Ectodermal cell (in vitro differentiated cells): Measurements from ENCODE around the gene RAB36.

Experiments used
- H3K27ac ChIP-seq: 2 replicates; pipeline ENCODE4 v1.7.0; 2013; ENCODE audit warnings: mild to moderate bottlenecking, low read depth, low read length; ENCODE audit not compliant: insufficient read depth, poor library complexity, severe bottlenecking
- H3K27me3 ChIP-seq: 2 replicates; pipeline ENCODE4 v1.7.0; 2013; ENCODE audit warnings: mild to moderate bottlenecking, low read length; ENCODE audit not compliant: insufficient read depth, control insufficient read depth, poor library complexity, severe bottlenecking
- H3K36me3 ChIP-seq: one replicate; pipeline ENCODE4 v1.7.0; 2013; ENCODE audit warnings: low read length; ENCODE audit not compliant: control insufficient read depth, insufficient read depth
- H3K4me1 ChIP-seq: one replicate; pipeline ENCODE4 v1.7.0; 2013; ENCODE audit warnings: low read length; ENCODE audit not compliant: control insufficient read depth, insufficient read depth
- H3K4me3 ChIP-seq: 2 replicates; pipeline ENCODE4 v1.7.0; 2013; ENCODE audit warnings: low read depth, low read length, control low read depth; ENCODE audit not compliant: insufficient read depth
- H3K9me3 ChIP-seq: 2 replicates; pipeline ENCODE4 v1.7.0; 2013; ENCODE audit warnings: mild to moderate bottlenecking, low read length, moderate library complexity; ENCODE audit not compliant: control insufficient read depth
- WGBS, 2 experiments: methylation state at CpG; one replicate each; pipeline ENCODE4 v1.1.7; 2013; ENCODE audit warnings: missing lambda C conversion rate in 2 of 2; 5-methylcytosine and 5-hydroxymethylcytosine counted together

Gene RAB36

GRCh38 chr22:23205339-23206049 lies 60.2 kb downstream of the RAB36 start:
- Histone ChIP-seq H3K27ac (no peak overlapping the region), H3K36me3 (peaks cover 5% of the 10 kb centered on the region), H3K4me3 (no peak overlapping the region), H3K27me3 (no peaks in the 10 kb centered on the region), H3K4me1 (no peaks in the 10 kb centered on the region), H3K9me3 (no peaks in the 10 kb centered on the region)
- 92 to 94% methylated on average over 9 of the region's 9 CpGs for WGBS, 2 experiments

- H3K27ac ChIP-seq = no peak overlapping the region
- H3K4me3 ChIP-seq = no peak overlapping the region
- H3K27me3 ChIP-seq = no peaks in the 10 kb centered on the region
- H3K36me3 ChIP-seq = peaks cover 5% of the 10 kb centered on the region
- H3K9me3 ChIP-seq = no peaks in the 10 kb centered on the region
- H3K4me1 ChIP-seq = peaks cover 3% of the 10 kb centered on the region
Measured at GRCh38 chr22:23206915-23207314, 61.6 kb downstream of the RAB36 start.

- Histone ChIP-seq H3K4me3 (no peak overlapping the region), H3K4me1 (peaks cover 8% of the 10 kb centered on the region), H3K27ac (no peak overlapping the region), H3K36me3 (peaks cover 5% of the 10 kb centered on the region), H3K9me3 (no peaks in the 10 kb centered on the region), H3K27me3 (no peaks in the 10 kb centered on the region)
- 95% methylated on average over 11 of the region's 11 CpGs for WGBS, 2 experiments
Measured at GRCh38 chr22:23207729-23208393, 62.6 kb downstream of the RAB36 start.

GRCh38 chr22:23210428-23211170 lies 65.3 kb downstream of the RAB36 start:
- H3K27ac ChIP-seq = no peak overlapping the region

GRCh38 chr22:23211622-23212021 lies 66.3 kb downstream of the RAB36 start:
- Histone ChIP-seq H3K4me3 (no peak overlapping the region), H3K4me1 (peaks cover 8% of the 10 kb centered on the region), H3K36me3 (no peaks in the 10 kb centered on the region), H3K9me3 (no peaks in the 10 kb centered on the region), H3K27ac (no peak overlapping the region), H3K27me3 (no peaks in the 10 kb centered on the region)
- 87 to 94% methylated on average over 3 of the region's 3 CpGs for WGBS, 2 experiments

More at GRCh38 chr22:23210428-23211170, 65.3 kb downstream of the RAB36 start:
- no peaks in the 10 kb centered on the region for H3K9me3 ChIP-seq
- WGBS, 2 experiments = 94 to 95% methylated on average over 6 of the region's 6 CpGs
- H3K4me3 ChIP-seq = no peak overlapping the region
- H3K27me3 ChIP-seq = no peaks in the 10 kb centered on the region
- peaks cover 8% of the 10 kb centered on the region for H3K4me1 ChIP-seq
- H3K36me3 ChIP-seq = peaks cover 5% of the 10 kb centered on the region

GRCh38 chr22:23212061-23213021 lies 67.1 kb downstream of the RAB36 start:
- Histone ChIP-seq H3K27me3 (no peaks in the 10 kb centered on the region), H3K4me3 (no peak overlapping the region), H3K4me1 (peaks cover 11% of the 10 kb centered on the region), H3K36me3 (no peaks in the 10 kb centered on the region), H3K9me3 (no peaks in the 10 kb centered on the region), H3K27ac (no peak overlapping the region)
- 86 to 91% methylated on average over 10 of the region's 10 CpGs for WGBS, 2 experiments

- H3K27ac ChIP-seq = no peak overlapping the region
- peaks cover 14% of the 10 kb centered on the region for H3K4me1 ChIP-seq
- no peak overlapping the region for H3K4me3 ChIP-seq
- WGBS, 2 experiments = 93 to 94% methylated on average over 13 of the region's 13 CpGs
- H3K36me3 ChIP-seq = no peaks in the 10 kb centered on the region
- H3K9me3 ChIP-seq = no peaks in the 10 kb centered on the region
- H3K27me3 ChIP-seq = no peaks in the 10 kb centered on the region
Measured at GRCh38 chr22:23213022-23213555, 67.8 kb downstream of the RAB36 start.

GRCh38 chr22:23213581-23214334 lies 68.5 kb downstream of the RAB36 start:
- peaks cover 21% of the 10 kb centered on the region for H3K4me1 ChIP-seq

More at GRCh38 chr22:23213581-23214334, 68.5 kb downstream of the RAB36 start:
- Histone ChIP-seq H3K27me3 (no peaks in the 10 kb centered on the region), H3K9me3 (no peaks in the 10 kb centered on the region), H3K27ac (no peak overlapping the region), H3K36me3 (no peaks in the 10 kb centered on the region), H3K4me3 (no peak overlapping the region)
- 92 to 96% methylated on average over 11 of the region's 11 CpGs for WGBS, 2 experiments
